Measurements from ENCODE around the gene PSAT1.

PSAT1 gene

GRCh38 chr9:78356634-78357033 lies 59.7 kb downstream of the PSAT1 start:
- TF ChIP-seq GATA3 (IDR thresholded peaks at IDR 0.05; ENCODE audit: low read depth, low read length) (no peak), GATA2 (IDR thresholded peaks at IDR 0.05; ENCODE audit: low read depth, low read length) (no peak)

- no peak for TF ChIP-seq GATA2 (IDR thresholded peaks at IDR 0.05; ENCODE audit: low read depth, low read length)
- no peak for TF ChIP-seq GATA3 (IDR thresholded peaks at IDR 0.05; ENCODE audit: low read depth, low read length)
Observed at GRCh38 chr9:78357165-78357873, 60.4 kb downstream of the PSAT1 start.

GRCh38 chr9:78358329-78359051 lies 61.6 kb downstream of the PSAT1 start:
- no peak for TF ChIP-seq GATA3 (IDR thresholded peaks at IDR 0.05; ENCODE audit: low read depth, low read length)
- no peak for TF ChIP-seq GATA2 (IDR thresholded peaks at IDR 0.05; ENCODE audit: low read depth, low read length)

GRCh38 chr9:78363221-78363620 lies 66.3 kb downstream of the PSAT1 start:
- no peak for TF ChIP-seq GATA2 (IDR thresholded peaks at IDR 0.05; ENCODE audit: low read depth, low read length)
- TF ChIP-seq GATA3 (IDR thresholded peaks at IDR 0.05; ENCODE audit: low read depth, low read length) = no peak

- TF ChIP-seq GATA3 (IDR thresholded peaks at IDR 0.05; ENCODE audit: low read depth, low read length) = no peak
- TF ChIP-seq GATA2 (IDR thresholded peaks at IDR 0.05; ENCODE audit: low read depth, low read length) = no peak
Observed at GRCh38 chr9:78365748-78366697, 69.1 kb downstream of the PSAT1 start.

- TF ChIP-seq GATA3 (IDR thresholded peaks at IDR 0.05; ENCODE audit: low read depth, low read length) (no peak), GATA2 (IDR thresholded peaks at IDR 0.05; ENCODE audit: low read depth, low read length) (no peak)
Observed at GRCh38 chr9:78366827-78367226, 69.9 kb downstream of the PSAT1 start.

GRCh38 chr9:78368236-78368635 lies 71.3 kb downstream of the PSAT1 start:
- TF ChIP-seq GATA2 (IDR thresholded peaks at IDR 0.05; ENCODE audit: low read depth, low read length) (no peak), GATA3 (IDR thresholded peaks at IDR 0.05; ENCODE audit: low read depth, low read length) (no peak)

- TF ChIP-seq GATA3 (IDR thresholded peaks at IDR 0.05; ENCODE audit: low read depth, low read length) (no peak), GATA2 (IDR thresholded peaks at IDR 0.05; ENCODE audit: low read depth, low read length) (no peak)
Observed at GRCh38 chr9:78369639-78370219, 72.8 kb downstream of the PSAT1 start.

GRCh38 chr9:78370991-78371390 lies 74.1 kb downstream of the PSAT1 start:
- TF ChIP-seq GATA2 (IDR thresholded peaks at IDR 0.05; ENCODE audit: low read depth, low read length) = no peak
- no peak for TF ChIP-seq GATA3 (IDR thresholded peaks at IDR 0.05; ENCODE audit: low read depth, low read length)

- TF ChIP-seq GATA2 (IDR thresholded peaks at IDR 0.05; ENCODE audit: low read depth, low read length) (no peak), GATA3 (IDR thresholded peaks at IDR 0.05; ENCODE audit: low read depth, low read length) (no peak)
Observed at GRCh38 chr9:78371981-78372380, 75.1 kb downstream of the PSAT1 start.
